GM23338 (cell line): ENCODE data around the gene ACOX1. TPM values are rescaled to one million over a fixed set of nuclear protein-coding genes. Genes with fewer than 3 reads are reported as not detected.

Experiments
- ATAC-seq: fragments of 200-7000 bp; cut with Tn5 transposase; 3 replicates; pipeline ENCODE4 v1.9.1; 2020
- DNase-seq: peaks from one replicate; pipeline ENCODE4 v3.0.0-alpha.2; 2015; ENCODE audit warnings: low spot score
- H2AFZ ChIP-seq: fragments of 200-600 bp; sonication (generic); 2 replicates; pipeline ENCODE4 v1.8.0; 2016; ENCODE audit warnings: antibody characterized with exemption, mild to moderate bottlenecking, moderate library complexity
- H3F3A ChIP-seq: fragments of 200-600 bp; sonication (generic); replicated peaks from 2 replicates; pipeline ENCODE4 v1.8.0; 2017; ENCODE audit warnings: antibody characterized with exemption, mixed run types, low read depth
- H3K27ac ChIP-seq: fragments of 200-600 bp; sonication (generic); 2 replicates; pipeline ENCODE4 v1.6.1; 2016; ENCODE audit warnings: low read depth
- H3K27me3 ChIP-seq: fragments of 200-600 bp; sonication (generic); 2 replicates; pipeline ENCODE4 v1.8.0; 2016; ENCODE audit warnings: mild to moderate bottlenecking, mixed run types, moderate library complexity; ENCODE audit not compliant: insufficient read depth
- H3K36me3 ChIP-seq: fragments of 200-600 bp; sonication (generic); 2 replicates; pipeline ENCODE4 v1.8.0; 2016; ENCODE audit warnings: mild to moderate bottlenecking; ENCODE audit not compliant: insufficient read depth
- H3K4me1 ChIP-seq: fragments of 200-600 bp; sonication (generic); 2 replicates; pipeline ENCODE4 v1.8.0; 2016; ENCODE audit warnings: mild to moderate bottlenecking, moderate library complexity; ENCODE audit not compliant: insufficient read depth
- H3K4me2 ChIP-seq: fragments of 200-600 bp; sonication (generic); 2 replicates; pipeline ENCODE4 v1.7.1; 2017; ENCODE audit warnings: mixed run types
- H3K4me3 ChIP-seq: fragments of 200-600 bp; sonication (generic); 2 replicates; pipeline ENCODE4 v1.6.1; 2016; ENCODE audit warnings: mixed run types
- H3K79me2 ChIP-seq: fragments of 200-600 bp; sonication (generic); replicated peaks from 2 replicates; pipeline ENCODE4 v1.8.0; 2017; ENCODE audit warnings: mild to moderate bottlenecking; ENCODE audit not compliant: insufficient read depth
- H3K9me2 ChIP-seq: fragments of 200-600 bp; sonication (generic); 2 replicates; pipeline ENCODE4 v1.8.0; 2017; ENCODE audit not compliant: insufficient read depth
- H4K20me1 ChIP-seq: fragments of 200-600 bp; sonication (generic); replicated peaks from 2 replicates; pipeline ENCODE4 v1.8.0; 2017; ENCODE audit warnings: mild to moderate bottlenecking; ENCODE audit not compliant: insufficient read depth
- H3K27ac Mint-ChIP-seq: 2 replicates; pipeline ENCODE4 v1.8.0; 2020; ENCODE audit warnings: inconsistent platforms, mild to moderate bottlenecking, moderate library complexity, mixed read lengths
- H3K27me3 Mint-ChIP-seq: 3 replicates; pipeline ENCODE4 v1.8.0; 2022; ENCODE audit warnings: low read depth, mild to moderate bottlenecking, moderate library complexity, mixed read lengths, inconsistent platforms; ENCODE audit not compliant: insufficient read depth, poor library complexity
- H3K36me3 Mint-ChIP-seq: 3 replicates; pipeline ENCODE4 v1.8.0; 2021; ENCODE audit warnings: low read depth, mild to moderate bottlenecking, inconsistent platforms, moderate library complexity, mixed read lengths
- H3K4me1 Mint-ChIP-seq: 3 replicates; pipeline ENCODE4 v1.8.0; 2020; ENCODE audit warnings: mild to moderate bottlenecking, inconsistent platforms, mixed read lengths
- H3K4me3 Mint-ChIP-seq: 3 replicates; pipeline ENCODE4 v1.8.0; 2021; ENCODE audit warnings: moderate library complexity, mild to moderate bottlenecking, inconsistent platforms, mixed read lengths
- H3K9me3 Mint-ChIP-seq: 3 replicates; pipeline ENCODE4 v1.8.0; 2020; ENCODE audit warnings: moderate library complexity, mild to moderate bottlenecking, inconsistent platforms, mixed read lengths
- EZH2 ChIP-seq: fragments of 200-600 bp; sonication (generic); IDR thresholded peaks from one replicate; pipeline ENCODE4 v1.8.0; 2017; ENCODE audit warnings: antibody characterized with exemption, mild to moderate bottlenecking, low read depth; ENCODE audit not compliant: unreplicated experiment
- EZH2phosphoT487 ChIP-seq: fragments of 200-600 bp; sonication (generic); IDR thresholded peaks from one replicate; pipeline ENCODE4 v1.8.1; 2018; ENCODE audit warnings: antibody characterized with exemption; ENCODE audit not compliant: unreplicated experiment
- REST ChIP-seq: IDR thresholded peaks from one replicate; pipeline ENCODE4 v1.6.1; 2018; ENCODE audit warnings: antibody characterized with exemption; ENCODE audit not compliant: unreplicated experiment
- STAT1 ChIP-seq: IDR thresholded peaks from one replicate; pipeline ENCODE4 v1.6.1; 2016; ENCODE audit warnings: antibody characterized with exemption; ENCODE audit not compliant: unreplicated experiment
- ZNF114 ChIP-seq: fragments of 250-450 bp; sonication (Bioruptor Pico); IDR thresholded peaks from 2 replicates; pipeline ENCODE4 v1.5.0; 2020; ENCODE audit warnings: mild to moderate bottlenecking, moderate library complexity
- ZNF462 ChIP-seq: fragments of 250-450 bp; sonication (Bioruptor Pico); IDR thresholded peaks from 2 replicates; pipeline ENCODE4 v1.5.0; 2020; ENCODE audit warnings: mild to moderate bottlenecking, moderate library complexity
- polyA plus RNA-seq: library from polyadenylated mRNA; unstranded; fragments of >200 nt; fragmentation: Nextera tagmentation; extraction: Ambion mirVana; gene quantifications from 2 replicates; pipeline ENCODE4 v1.2.1, GENCODE V29; 2016
- total RNA-seq: library from RNA; depleted of rRNA; stranded (reverse); fragments of >200 nt; shearing (Covaris generic); gene quantifications from 2 replicates; pipeline ENCODE4 v1.2.3, GENCODE V29; 2014

Gene ACOX1
- total and polyA plus RNA-seq, 2 experiments from 2014 or later, result 12.8 to 32.9 TPM

DNA sequence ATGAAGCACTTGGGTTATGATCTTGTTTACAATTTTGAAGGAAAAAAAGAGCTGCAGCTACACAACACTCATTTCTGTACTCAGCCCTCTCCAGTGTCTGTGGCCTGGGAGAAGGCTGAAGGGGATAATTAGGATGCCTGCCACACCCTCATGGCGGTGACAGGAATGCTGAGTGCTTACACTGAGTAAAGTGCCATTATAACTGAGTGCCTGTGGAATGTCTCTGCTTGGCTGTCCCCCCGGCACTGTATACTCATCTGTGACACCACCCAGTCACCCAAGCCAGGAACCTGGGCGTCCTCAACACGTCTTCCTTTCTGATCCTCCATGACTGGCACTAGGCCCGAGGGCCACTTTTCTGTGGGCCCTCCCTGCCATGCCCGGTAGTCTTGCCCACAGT lies 70.8 kb downstream of the ACOX1 start:
- Histone ChIP-seq H3K27me3 (no peaks in the 10 kb centered on the region), H3F3A (peaks cover 14% of the 10 kb centered on the region; the same call in 1 of the 2 replicates), H2AFZ (no peak overlapping the region), H3K36me3 (no peaks in the 10 kb centered on the region), H3K79me2 (peaks cover 11% of the 10 kb centered on the region), H3K9me2 (no peaks in the 10 kb centered on the region), H3K4me1 (peaks cover 7% of the 10 kb centered on the region), H3K4me2 (no peak overlapping the region), H4K20me1 (peaks cover 6% of the 10 kb centered on the region; the same call in 1 of the 2 replicates), H3K4me3 (no peak overlapping the region), H3K27ac (no peak overlapping the region)
- ATAC-seq, result no peak
- Mint-ChIP-seq H3K9me3 (no peaks in the 10 kb centered on the region), H3K4me3 (no peak overlapping the region), H3K4me1 (no peaks in the 10 kb centered on the region; the same call in 2 of the 3 replicates), H3K36me3 (peaks cover 2% of the 10 kb centered on the region; the same call in 2 of the 3 replicates), H3K27me3 (peaks cover 8% of the 10 kb centered on the region), H3K27ac (0 out of 2 replicates have a peak overlapping the region, but pooled peaks have one; percentile 73)
- TF ChIP-seq REST (no peak), EZH2phosphoT487 (no peak), STAT1 (no peak)
- no peak for DNase-seq

DNA sequence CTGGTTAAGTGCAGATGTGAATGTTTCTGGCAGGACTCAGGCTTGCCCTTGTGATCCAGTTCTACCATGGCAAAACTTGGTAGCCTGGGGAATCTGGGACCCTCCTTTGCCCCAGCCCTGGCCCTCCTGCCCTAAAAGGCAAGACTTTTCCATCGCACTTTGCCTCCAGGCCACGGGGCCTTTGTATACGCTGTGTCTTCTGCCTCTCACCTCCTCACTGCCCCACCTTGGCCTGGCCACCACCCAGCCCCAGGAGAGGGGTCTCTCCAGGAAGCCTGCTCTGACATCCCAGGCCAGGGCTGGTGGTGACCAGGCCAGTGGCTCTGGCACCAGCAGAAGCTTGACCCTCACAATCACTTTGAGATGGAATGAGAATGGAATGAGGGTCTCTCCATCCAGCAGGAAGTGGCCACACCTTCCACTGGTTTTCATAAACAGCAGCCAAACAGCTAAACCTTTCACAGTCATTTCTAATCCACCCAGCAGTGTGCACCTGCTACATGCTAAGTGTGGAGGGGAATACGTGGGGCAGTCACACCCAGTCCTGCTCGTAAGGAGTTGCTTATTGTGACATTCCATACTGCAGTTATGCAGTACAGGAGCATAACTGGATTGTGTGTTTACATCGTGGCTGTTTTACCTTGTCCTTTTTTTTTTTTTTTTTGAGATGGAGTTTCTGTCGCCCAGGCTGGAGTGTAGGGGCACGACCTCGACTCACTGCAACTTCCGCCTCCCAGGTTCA lies 72.7 kb downstream of the ACOX1 start:
- no peaks in the 10 kb centered on the region for H3K9me2 ChIP-seq
- Mint-ChIP-seq H3K4me1 (no peaks in the 10 kb centered on the region; the same call in 2 of the 3 replicates), H3K27ac (no peak overlapping the region), H3K9me3 (no peaks in the 10 kb centered on the region), H3K36me3 (peaks cover 10% of the 10 kb centered on the region), H3K27me3 (peaks cover 8% of the 10 kb centered on the region), H3K4me3 (no peak overlapping the region)
- H3K36me3 ChIP-seq, result peaks cover 4% of the 10 kb centered on the region; the same call in 1 of the 2 replicates
- no peak overlapping the region for H3K27ac ChIP-seq
- H3K79me2 ChIP-seq, result peaks cover 15% of the 10 kb centered on the region
- H3K4me2 ChIP-seq, result no peak overlapping the region
- H2AFZ ChIP-seq, result no peak overlapping the region
- no peak overlapping the region for H3K4me3 ChIP-seq
- ATAC-seq, result no peak
- H3K4me1 ChIP-seq, result peaks cover 8% of the 10 kb centered on the region
- no peak for DNase-seq
- H3K27me3 ChIP-seq, result no peaks in the 10 kb centered on the region
- H3F3A ChIP-seq, result peaks cover 24% of the 10 kb centered on the region
- peaks cover 6% of the 10 kb centered on the region; the same call in 1 of the 2 replicates for H4K20me1 ChIP-seq
- no peak for TF ChIP-seq REST
- TF ChIP-seq EZH2phosphoT487, result no peak
- TF ChIP-seq EZH2, result no peak
- no peak for TF ChIP-seq ZNF114 (CRISPR knock-in tag)
- no peak for TF ChIP-seq ZNF462 (CRISPR knock-in tag)
- no peak for TF ChIP-seq STAT1
